Superior temporal gyrus (tissue), 1 donor: ENCODE data around the gene DAPL1.

ENCODE experiments used
- DNase-seq: peaks from one replicate; pipeline ENCODE4 v3.0.0-alpha.2; 2016; ENCODE audit errors: extremely low spot score

DAPL1 gene

GRCh38 chr2:158777077-158777476, 18.0 kb upstream of the DAPL1 start:
- no peak for DNase-seq

GRCh38 chr2:158778243-158778642, 16.9 kb upstream of the DAPL1 start:
- no peak for DNase-seq

DNA sequence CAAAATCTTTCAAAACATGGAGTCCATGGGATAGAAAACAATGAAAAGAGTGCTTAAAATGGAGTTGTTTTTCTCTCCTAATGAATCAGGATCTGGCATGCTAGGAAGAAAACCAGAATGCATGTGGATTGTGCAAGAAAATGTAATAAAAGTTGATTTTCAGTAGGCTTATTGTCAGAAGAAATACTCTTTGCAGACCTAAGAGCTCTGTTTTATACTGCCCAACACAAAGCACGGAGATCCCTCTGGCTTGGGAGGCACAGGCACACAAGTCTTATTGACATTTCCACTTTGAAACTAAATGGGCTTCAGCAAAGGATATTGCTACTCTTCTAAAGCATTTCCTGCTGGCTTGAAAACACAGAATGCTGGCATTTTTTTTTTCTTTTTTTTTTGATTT, 15.5 kb upstream of the DAPL1 start:
- no peak for DNase-seq

- DNase-seq = no peak
Observed at GRCh38 chr2:158781353-158781961, 13.7 kb upstream of the DAPL1 start.

GRCh38 chr2:158782136-158782535, 13.0 kb upstream of the DAPL1 start:
- no peak for DNase-seq

DNA sequence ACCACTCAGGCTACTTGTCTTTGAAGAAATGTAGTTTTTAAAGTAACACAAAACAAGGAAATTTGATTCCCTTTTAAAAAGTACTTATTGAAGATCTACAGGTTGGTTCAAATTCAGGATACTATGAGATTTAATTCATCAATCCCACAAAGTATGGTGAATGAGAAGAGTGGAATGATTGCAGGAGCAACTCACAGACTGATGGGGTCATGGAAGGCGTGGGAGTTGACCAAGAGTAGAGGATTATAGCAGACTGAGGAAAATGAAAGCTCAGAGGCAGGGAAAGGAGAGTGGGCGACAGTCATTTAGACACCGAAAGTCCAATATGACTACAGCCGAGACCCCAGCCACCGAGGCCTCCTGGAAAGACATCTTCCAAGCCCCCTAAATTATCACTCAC, 12.5 kb upstream of the DAPL1 start:
- DNase-seq = no peak

GRCh38 chr2:158783923-158784322, 11.2 kb upstream of the DAPL1 start:
- no peak for DNase-seq

GRCh38 chr2:158786897-158787296, 8.2 kb upstream of the DAPL1 start:
- no peak for DNase-seq

- DNase-seq = no peak
Observed at GRCh38 chr2:158788951-158789350, 6.2 kb upstream of the DAPL1 start.

GRCh38 chr2:158796652-158797051, 1.5 kb downstream of the DAPL1 start:
- DNase-seq = no peak

GRCh38 chr2:158797963-158798700, 3.0 kb downstream of the DAPL1 start:
- DNase-seq = no peak

GRCh38 chr2:158799181-158799580, 4.1 kb downstream of the DAPL1 start:
- DNase-seq = no peak

DNA sequence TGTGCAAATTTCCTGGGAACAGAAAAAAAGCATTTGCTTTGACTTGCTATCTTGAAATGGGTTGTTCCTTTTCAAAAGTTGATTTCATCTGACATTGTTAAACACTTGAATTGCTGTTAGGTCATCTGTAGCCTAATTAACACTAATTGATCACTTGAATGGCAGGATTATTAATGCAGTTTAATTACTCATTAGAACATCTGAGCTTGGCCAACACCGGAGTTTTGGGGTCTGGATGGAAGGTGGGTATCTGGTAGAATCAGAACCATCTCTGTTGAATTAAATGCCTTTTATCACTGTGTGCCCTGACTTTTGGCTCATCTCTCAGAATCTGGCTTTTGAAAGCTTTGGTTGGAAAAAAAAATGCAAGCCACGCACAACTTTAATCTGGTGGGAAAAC, 8.4 kb downstream of the DAPL1 start:
- DNase-seq = no peak

- DNase-seq = no peak
Observed at GRCh38 chr2:158805255-158805654, 10.1 kb downstream of the DAPL1 start.

DNA sequence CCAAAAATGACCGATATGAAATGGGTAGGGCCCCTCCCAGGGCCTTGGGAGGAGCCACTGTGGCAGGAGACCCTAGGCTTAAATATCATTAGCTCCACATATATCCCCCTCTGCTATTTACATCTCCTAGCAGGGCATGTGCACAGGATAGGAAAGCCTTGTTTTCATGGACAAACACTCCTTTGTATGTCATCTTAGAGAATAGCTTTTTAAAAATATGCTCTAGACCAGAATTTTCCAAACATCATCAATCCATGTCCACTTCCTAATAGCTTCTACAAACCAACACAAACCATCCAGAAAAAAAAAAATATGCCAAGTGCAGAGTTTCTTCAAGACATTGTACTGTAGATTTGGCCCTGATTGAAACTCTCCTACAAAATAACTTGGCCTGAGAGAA, 10.8 kb downstream of the DAPL1 start:
- no peak for DNase-seq

DNA sequence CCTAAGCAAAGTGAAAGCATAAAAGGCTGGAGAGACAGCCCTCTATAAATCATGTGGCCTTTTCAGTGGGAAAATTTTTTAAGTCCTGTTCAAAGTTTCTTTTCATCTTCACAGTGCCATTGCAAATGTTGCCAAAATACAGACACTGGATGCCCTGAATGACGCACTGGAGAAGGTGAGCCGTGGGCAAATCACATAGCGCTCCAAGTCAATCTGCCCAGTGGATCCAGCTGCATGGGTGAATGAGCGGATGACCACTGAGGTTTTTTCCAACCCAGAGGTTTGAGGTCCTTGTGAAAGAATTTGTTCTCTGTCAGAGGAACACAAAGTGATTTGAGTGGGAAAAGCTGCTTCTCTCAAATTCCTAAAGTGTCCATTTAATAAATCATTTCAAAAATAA, 11.8 kb downstream of the DAPL1 start:
- DNase-seq = no peak

- no peak for DNase-seq
Observed at GRCh38 chr2:158808426-158808825, 13.3 kb downstream of the DAPL1 start.

- DNase-seq = no peak
Observed at GRCh38 chr2:158809816-158810215, 14.7 kb downstream of the DAPL1 start.

DNA sequence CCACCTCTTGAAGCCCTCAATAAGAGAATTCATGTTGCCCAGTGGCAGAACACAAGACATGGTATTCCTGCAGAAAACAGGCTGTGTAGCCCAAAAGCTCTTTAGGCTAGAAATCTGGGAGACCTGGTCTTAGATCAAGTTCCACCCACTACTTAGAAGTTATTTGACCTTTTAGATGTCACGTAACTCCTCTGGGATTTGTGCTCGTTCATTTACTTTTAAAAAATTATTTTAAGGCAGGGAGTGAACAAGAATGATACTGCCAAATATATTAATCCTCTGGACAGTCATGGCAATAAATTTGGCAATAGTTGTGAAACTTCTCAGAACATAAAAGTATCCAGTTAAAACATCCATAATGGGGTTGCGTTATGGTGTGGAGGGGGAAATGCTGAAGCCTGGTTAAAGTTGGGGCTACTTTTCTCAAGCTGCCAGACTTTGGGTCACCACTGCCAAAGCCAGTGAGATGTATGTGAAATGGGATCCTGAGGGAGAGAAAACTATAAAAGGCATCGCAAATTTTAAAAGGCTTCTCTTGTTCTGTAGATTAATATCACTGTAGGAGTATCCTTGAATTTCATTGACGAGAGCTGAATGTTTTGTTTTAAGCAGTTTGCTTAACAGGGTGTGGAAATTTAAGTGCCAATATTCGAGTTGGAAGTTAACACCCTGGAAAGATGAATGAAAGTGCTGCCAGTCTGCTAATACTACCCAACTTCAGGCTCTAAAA, 15.8 kb downstream of the DAPL1 start:
- DNase-seq = no peak

- no peak for DNase-seq
Observed at GRCh38 chr2:158815166-158815565, 20.0 kb downstream of the DAPL1 start.

- no peak for DNase-seq
Observed at GRCh38 chr2:158815658-158816057, 20.5 kb downstream of the DAPL1 start.

DNA sequence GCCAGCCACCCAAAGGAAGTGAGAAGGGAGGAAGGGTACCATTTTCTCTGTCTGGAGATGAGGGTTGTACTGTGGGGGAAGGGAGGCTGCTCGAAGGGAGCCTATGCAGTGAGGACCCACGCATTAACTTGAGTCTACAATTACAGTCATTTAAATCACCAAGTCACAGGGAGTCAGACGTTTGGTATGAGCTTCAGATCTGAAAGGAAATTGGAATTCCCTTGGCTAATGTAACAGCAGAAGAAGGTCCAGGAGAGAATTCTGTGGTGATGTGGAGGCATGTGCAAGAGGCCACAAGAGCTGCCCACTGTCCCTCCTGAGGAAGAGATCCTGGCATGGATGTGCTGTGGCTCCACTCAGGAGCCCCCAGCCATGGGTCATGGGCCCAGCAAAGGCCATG, 22.5 kb downstream of the DAPL1 start:
- no peak for DNase-seq

DNA sequence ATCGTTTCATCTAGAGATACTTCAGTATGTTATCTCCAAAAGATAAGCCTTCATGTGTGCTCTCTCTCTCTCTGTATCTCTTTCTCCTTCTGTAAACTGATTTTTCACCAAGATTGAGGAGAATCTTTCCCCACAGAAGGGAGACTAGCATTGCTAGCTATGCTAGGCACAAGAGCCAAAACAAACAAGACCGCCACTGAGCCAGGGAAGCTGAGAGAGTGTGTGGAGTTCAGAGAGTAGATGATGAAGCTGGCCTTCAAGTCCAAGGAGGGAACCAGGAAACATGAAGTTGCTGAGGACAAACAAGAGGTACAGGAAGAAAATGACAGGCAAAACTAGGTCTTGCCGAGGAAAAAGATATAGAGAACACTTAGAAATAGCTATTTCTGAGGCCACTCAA, 23.4 kb downstream of the DAPL1 start:
- no peak for DNase-seq
